Spleen (tissue), 11 donors: ENCODE measurements around the gene HTR6. TPM values are rescaled to one million over a fixed set of nuclear protein-coding genes. Genes with fewer than 3 reads are reported as not detected.
"Not testable (repeated sequence)": the region's sequence is repeated elsewhere in the genome, so short reads cannot be mapped to it uniquely, and the experiment has no call there.

Experiments used
- DNase-seq: peaks from one replicate; pipeline ENCODE4 v3.0.0-alpha.2; 2020
- H3K27ac ChIP-seq, 8 donors: fragments of 200-600 bp; sonication (generic) in 7 of 8; 1 replicate in 4 of 8; 2 replicates in 4 of 8; pipeline versions ENCODE4 v1.5.0 to v1.8.0; 2016 to 2021; ENCODE audit warnings: inconsistent platforms in 4 of 8, mild to moderate bottlenecking in 4 of 8, moderate library complexity in 1 of 8
- H3K27me3 ChIP-seq, 7 donors: fragments of 200-600 bp; sonication (generic) in 6 of 7; replicated peaks in 1 of 7; 1 replicate in 4 of 7; 2 replicates in 3 of 7; pipeline versions ENCODE4 v1.5.0 to v1.8.0; 2016 to 2021; ENCODE audit warnings: inconsistent platforms in 3 of 7, mild to moderate bottlenecking in 1 of 7
- H3K36me3 ChIP-seq, 6 donors: fragments of 200-600 bp; sonication (generic) in 5 of 6; 1 replicate in 4 of 6; 2 replicates in 2 of 6; pipeline versions ENCODE4 v1.5.0 to v1.8.0; 2016 to 2021; ENCODE audit warnings: inconsistent platforms in 2 of 6
- H3K4me1 ChIP-seq, 6 donors: fragments of 200-600 bp; sonication (generic) in 5 of 6; 1 replicate in 3 of 6; 2 replicates in 3 of 6; pipeline versions ENCODE4 v1.5.0 to v1.8.0; 2016 to 2021; ENCODE audit warnings: inconsistent platforms in 3 of 6
- H3K4me3 ChIP-seq, 8 donors: fragments of 200-600 bp; sonication (generic) in 7 of 8; 1 replicate in 4 of 8; 2 replicates in 4 of 8; pipeline versions ENCODE4 v1.5.0 to v1.8.0; 2016 to 2021; ENCODE audit warnings: inconsistent platforms in 4 of 8, mild to moderate bottlenecking in 4 of 8, moderate library complexity in 2 of 8
- H3K9me3 ChIP-seq, 8 donors: fragments of 200-600 bp; sonication (generic) in 7 of 8; 1 replicate in 4 of 8; 2 replicates in 4 of 8; pipeline versions ENCODE4 v1.5.0 to v1.8.0; 2016 to 2021; ENCODE audit warnings: inconsistent platforms in 4 of 8
- POLR2A ChIP-seq, 3 donors: fragments of 450-650 bp; IDR thresholded peaks; one replicate each; pipeline ENCODE4 v1.5.1; 2017; ENCODE audit warnings: antibody characterized with exemption in 3 of 3, mild to moderate bottlenecking in 1 of 3
- POLR2AphosphoS5 ChIP-seq, 3 donors: sonication (generic); formaldehyde crosslinking; IDR thresholded peaks; one replicate each; pipeline ENCODE4 v1.5.1; 2017; ENCODE audit warnings: antibody characterized with exemption in 3 of 3
- WGBS, 5 donors: extraction: QIAGEN DNeasy Blood & Tissue Kit in 3 of 5; methylation state at CpG; one replicate each; pipeline versions ENCODE4 v1.1.5 to v1.1.7; 2013 to 2018; 5-methylcytosine and 5-hydroxymethylcytosine counted together
- intact Hi-C: fragments of 100-400 bp; cut with DNase I; formaldehyde crosslinking; loops from one replicate; pipeline ENCODE4 v1.15.0; 2023; ENCODE audit warnings: low total_unique reads
- polyA plus RNA-seq, 3 donors: library from polyadenylated mRNA; stranded (reverse); fragments of 200-250 nt; gene quantifications; one replicate each; pipeline ENCODE4 v1.2.1, GENCODE V29; 2013
- total RNA-seq, 7 donors: library from RNA; depleted of rRNA in 3 of 7; stranded (reverse); fragments of >200 nt in 3 of 7; fragmentation: NEBNext Ultra II Directional in 4 of 7; extraction: Animal tissue kit (Norgen Biotek cat#: 25700) in 4 of 7; gene quantifications; one replicate each; pipeline versions ENCODE4 v1.1.0 to v1.2.1, GENCODE V29; 2016 to 2021
- TF ChIP-seq, protein P1 (sequence below), 11 experiments: fragments of 200-600 bp in 7 of 11; fragments of 450-650 bp in 4 of 11; sonication (generic) in 4 of 11; IDR thresholded peaks in 8 of 11; conservative IDR thresholded peaks in 3 of 11; 1 replicate in 7 of 11; 2 replicates in 4 of 11; pipeline versions ENCODE4 v1.4.0 to v1.8.0; 2016 to 2021; ENCODE audit warnings: antibody characterized with exemption in 11 of 11, inconsistent platforms in 4 of 11, mild to moderate bottlenecking in 1 of 11
- donor health status: healthy with polysubstance abuse.
- donor health status: DM: no; HTN: no; CAD: no; lungs with moderate emphysema.
- donor health status: DM: no; HTN: no; CAD: no.
- donor health status: Bipolar disorder and iron deficiency.
- donor health status: healthy.
- donor health status: DM: no; HTN: no; CAD: no.
- donor health status: DM: yes; HTN: yes; CAD: no.

The HTR6 gene
- total and polyA plus RNA-seq, 10 donors = 0.06 to 0.47 (median 0.13) TPM; not detected in 7

DNA sequence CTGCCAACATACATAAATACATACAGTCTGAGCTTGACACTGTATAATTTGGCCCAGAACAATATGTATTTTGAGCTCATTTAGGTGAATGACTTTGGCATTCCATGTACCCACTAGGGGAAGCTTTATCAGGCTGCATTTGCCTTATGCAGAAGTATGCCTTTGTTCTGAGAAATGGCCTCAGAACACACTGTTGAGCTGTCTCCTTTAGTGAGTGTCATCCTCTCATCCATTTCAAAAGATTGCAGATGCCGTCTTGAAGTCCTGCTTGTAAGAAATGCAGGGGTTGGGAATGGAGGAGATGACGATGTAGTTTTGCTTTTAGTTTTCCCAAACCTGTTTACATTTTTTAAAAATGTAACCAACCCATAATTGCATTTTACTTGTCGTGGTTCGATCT lies 35.3 kb upstream of the HTR6 start:
- DNase-seq = no peak
- Histone ChIP-seq H3K4me3 (no peak overlapping the region), H3K27ac (no peak overlapping the region), H3K9me3 (no peaks in the 10 kb centered on the region), H3K4me1 (no peaks in the 10 kb centered on the region), H3K27me3 (no peaks in the 10 kb centered on the region), H3K36me3 (peaks cover 0 to 58% (median 42%) of the 10 kb centered on the region in 6 donors)
- 79 to 92% (median 91%) methylated on average over 4 of the region's 4 CpGs for WGBS, 5 donors
- intact Hi-C loops = no loop called here
- no peak for TF ChIP-seq POLR2A (IDR thresholded peaks at IDR 0.05)
- TF ChIP-seq, protein P1, sequence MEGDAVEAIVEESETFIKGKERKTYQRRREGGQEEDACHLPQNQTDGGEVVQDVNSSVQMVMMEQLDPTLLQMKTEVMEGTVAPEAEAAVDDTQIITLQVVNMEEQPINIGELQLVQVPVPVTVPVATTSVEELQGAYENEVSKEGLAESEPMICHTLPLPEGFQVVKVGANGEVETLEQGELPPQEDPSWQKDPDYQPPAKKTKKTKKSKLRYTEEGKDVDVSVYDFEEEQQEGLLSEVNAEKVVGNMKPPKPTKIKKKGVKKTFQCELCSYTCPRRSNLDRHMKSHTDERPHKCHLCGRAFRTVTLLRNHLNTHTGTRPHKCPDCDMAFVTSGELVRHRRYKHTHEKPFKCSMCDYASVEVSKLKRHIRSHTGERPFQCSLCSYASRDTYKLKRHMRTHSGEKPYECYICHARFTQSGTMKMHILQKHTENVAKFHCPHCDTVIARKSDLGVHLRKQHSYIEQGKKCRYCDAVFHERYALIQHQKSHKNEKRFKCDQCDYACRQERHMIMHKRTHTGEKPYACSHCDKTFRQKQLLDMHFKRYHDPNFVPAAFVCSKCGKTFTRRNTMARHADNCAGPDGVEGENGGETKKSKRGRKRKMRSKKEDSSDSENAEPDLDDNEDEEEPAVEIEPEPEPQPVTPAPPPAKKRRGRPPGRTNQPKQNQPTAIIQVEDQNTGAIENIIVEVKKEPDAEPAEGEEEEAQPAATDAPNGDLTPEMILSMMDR (IDR thresholded peaks at IDR 0.05 in 8 of 11, conservative IDR thresholded peaks at IDR 0.05 in 3 of 11) = no peak
- no peak for TF ChIP-seq POLR2AphosphoS5 (IDR thresholded peaks at IDR 0.05)

DNA sequence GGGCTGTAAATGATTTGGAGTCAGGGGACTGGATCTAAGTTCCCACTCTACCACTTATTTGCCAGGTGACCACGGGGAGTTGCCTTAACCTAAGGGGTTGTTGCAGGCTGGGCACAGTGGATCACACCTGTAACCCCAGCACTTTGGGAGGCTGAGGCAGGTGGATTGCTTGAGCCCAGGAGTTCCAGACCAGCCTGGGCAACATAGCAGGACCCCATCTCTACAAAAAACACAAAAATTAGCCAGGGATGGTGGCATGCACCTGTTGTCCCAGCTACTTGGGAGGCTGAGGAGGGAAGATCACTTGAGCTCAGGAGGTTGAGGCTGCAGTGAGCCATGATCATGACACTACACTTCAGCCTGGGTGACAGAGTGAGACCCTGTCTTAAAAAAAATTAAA lies 34.5 kb upstream of the HTR6 start:
- H3K4me3 ChIP-seq, H3K4me1 ChIP-seq, DNase-seq, H3K27ac ChIP-seq, H3K27me3 ChIP-seq, H3K9me3 ChIP-seq, intact Hi-C loops: not testable (repeated sequence)
- H3K36me3 ChIP-seq = peaks cover 0 to 49% (median 34%) of the 10 kb centered on the region in 6 donors
- WGBS, 5 donors = 67 to 100% (median 91%) methylated on average over 1 of the region's 1 CpG; no CpG with 5 or more reads in 1 of the 5 donors

DNA sequence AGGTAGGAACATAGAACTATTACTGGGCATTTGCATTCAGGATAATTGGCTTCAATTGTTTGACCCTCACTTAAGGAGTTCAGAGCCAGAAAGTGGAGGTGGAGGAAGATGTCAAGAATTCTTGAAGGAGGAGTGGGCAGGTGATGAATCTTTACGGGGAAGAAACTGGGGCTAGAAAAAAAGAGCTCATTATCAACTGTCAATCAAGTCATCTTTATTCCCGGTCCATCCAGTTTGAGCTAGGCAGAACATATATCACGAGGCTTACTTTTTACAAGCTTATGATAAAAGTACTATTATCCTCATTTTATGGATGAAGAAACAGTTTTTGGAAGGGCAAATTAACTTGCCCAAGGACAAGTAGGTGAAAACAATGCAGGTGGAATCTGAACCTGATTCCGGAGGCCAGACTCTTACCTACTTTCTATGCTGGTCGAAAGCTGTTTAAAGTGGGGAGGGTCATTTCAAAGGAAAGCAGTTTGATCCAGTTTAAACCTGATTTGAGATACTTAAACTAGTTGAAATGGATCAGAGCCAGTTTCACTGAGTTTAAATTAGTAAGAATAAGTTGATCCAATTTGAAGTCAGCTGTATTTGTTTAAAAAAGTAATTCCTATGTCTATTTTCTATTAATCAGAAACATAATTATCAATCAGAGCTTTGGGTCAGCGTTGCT lies 33.8 kb upstream of the HTR6 start:
- WGBS, 5 donors = 89 to 93% (median 92%) methylated on average over 6 of the region's 6 CpGs
- DNase-seq = no peak
- Histone ChIP-seq H3K27ac (no peak overlapping the region), H3K36me3 (peaks cover 0 to 43% (median 27%) of the 10 kb centered on the region in 6 donors), H3K27me3 (no peaks in the 10 kb centered on the region), H3K4me3 (no peak overlapping the region), H3K9me3 (no peaks in the 10 kb centered on the region), H3K4me1 (no peaks in the 10 kb centered on the region)
- TF ChIP-seq, protein P1 (IDR thresholded peaks at IDR 0.05 in 8 of 11, conservative IDR thresholded peaks at IDR 0.05 in 3 of 11) = no peak
- TF ChIP-seq POLR2A (IDR thresholded peaks at IDR 0.05) = no peak
- intact Hi-C loops = no loop called here

DNA sequence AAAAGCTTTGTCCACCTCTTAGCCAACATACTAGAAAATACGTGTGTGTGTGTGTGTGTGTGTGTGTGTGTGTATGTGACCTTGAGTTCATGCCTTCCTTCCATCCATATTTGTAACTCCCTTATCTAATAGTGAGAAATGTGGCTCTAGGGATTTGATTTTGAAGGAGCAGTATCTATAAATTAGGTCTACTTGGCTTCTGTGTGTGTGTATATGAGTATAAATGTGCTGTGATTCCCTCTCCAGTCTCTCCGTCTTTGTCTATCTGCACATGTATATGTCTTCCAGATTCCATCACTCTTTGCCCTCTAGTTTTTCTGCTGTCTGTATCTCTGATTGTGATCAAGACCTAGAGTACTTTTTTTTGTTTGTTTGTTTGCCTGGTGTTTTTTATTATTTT lies 32.5 kb upstream of the HTR6 start:
- TF ChIP-seq, protein P1 (IDR thresholded peaks at IDR 0.05 in 8 of 11, conservative IDR thresholded peaks at IDR 0.05 in 3 of 11) = no peak
- TF ChIP-seq POLR2A (IDR thresholded peaks at IDR 0.05) (no peak), POLR2AphosphoS5 (IDR thresholded peaks at IDR 0.05) (no peak)
- DNase-seq = no peak
- Histone ChIP-seq H3K27me3 (no peaks in the 10 kb centered on the region), H3K9me3 (no peaks in the 10 kb centered on the region), H3K36me3 (peaks cover 0 to 29% (median 13%) of the 10 kb centered on the region in 6 donors), H3K4me1 (no peaks in the 10 kb centered on the region), H3K4me3 (no peak overlapping the region), H3K27ac (no peak overlapping the region)
- intact Hi-C loops = no loop called here
- WGBS, 5 donors = 77 to 92% (median 88%) methylated on average over 2 of the region's 2 CpGs
